Measurements from ENCODE around the gene MAST1.

- TF ChIP-seq JUNB (IDR thresholded peaks at IDR 0.05; ENCODE audit: unreplicated experiment) (no peak), POLR2AphosphoS5 (IDR thresholded peaks at IDR 0.05; ENCODE audit: low read depth) (no peak), CTCF (conservative IDR thresholded peaks at IDR 0.05; ENCODE audit: low read depth in 2 of 2) (no peak), NANOG (IDR thresholded peaks at IDR 0.05; ENCODE audit: borderline replicate concordance) (no peak), REST (IDR thresholded peaks at IDR 0.05; ENCODE audit: unreplicated experiment) (no peak), EZH2 (IDR thresholded peaks at IDR 0.05; ENCODE audit: low read depth, unreplicated experiment) (no peak), STAT1 (IDR thresholded peaks at IDR 0.05; ENCODE audit: unreplicated experiment) (no peak), EZH2phosphoT487 (IDR thresholded peaks at IDR 0.05; ENCODE audit: unreplicated experiment) (no peak), CREB1 (CRISPR knock-in tag; IDR thresholded peaks at IDR 0.05; ENCODE audit: low read depth) (no peak), ETS1 (IDR thresholded peaks at IDR 0.05) (no peak), ZNF462 (CRISPR knock-in tag; IDR thresholded peaks at IDR 0.05) (no peak), ZNF114 (CRISPR knock-in tag; IDR thresholded peaks at IDR 0.05) (no peak), ZNF331 (CRISPR knock-in tag; IDR thresholded peaks at IDR 0.05; ENCODE audit: low read depth) (no peak)
These were observed 61.7 kb downstream of the MAST1 start for GRCh38 chr19:12899891-12900518.

Data from GM23338 (cell line).